Naive thymus-derived CD4-positive, alpha-beta T cell (primary cell): Measurements from ENCODE around the gene TEX101. TPM values are rescaled to one million over a fixed set of nuclear protein-coding genes. Genes with fewer than 3 reads are reported as not detected.
A peak's percentile ranks its signal among the peaks of the same experiment; 100 is the strongest.
"Not testable (repeated sequence)": the region's sequence is repeated elsewhere in the genome, so short reads cannot be mapped to it uniquely, and the experiment has no call there.

Source experiments
- ATAC-seq: fragments of 150-1000 bp; cut with Tn5 transposase; 2 replicates; pipeline ENCODE4 v1.10.0; 2021; ENCODE audit warnings: mild to moderate bottlenecking, moderate library complexity
- CTCF ChIA-PET: fragments of 350-600 bp; sonication (Branson Sonifier 250); formaldehyde crosslinking; loops from one replicate; lab custom pipeline; 2021; ENCODE audit warnings: antibody characterized with exemption; lab: Charles Lee
- POLR2A ChIA-PET: fragments of 350-600 bp; sonication (Branson Sonifier 250); formaldehyde crosslinking; loops from one replicate; lab custom pipeline; 2021; ENCODE audit warnings: antibody characterized with exemption, inconsistent platforms; lab: Charles Lee
- DNase-seq, 9 donors: peaks; one replicate each; pipeline versions ENCODE4 v3.0.0 to v3.0.0-alpha.2; 2020 to 2022; ENCODE audit warnings: mixed read lengths in 1 of 9
- H3K27ac ChIP-seq: one replicate; pipeline ENCODE4 v1.7.0; 2013; ENCODE audit warnings: mild to moderate bottlenecking, low read depth, low read length, moderate library complexity
- H3K27me3 ChIP-seq, 2 donors: one replicate each; pipeline ENCODE4 v1.7.0; 2013; ENCODE audit warnings: low read length in 2 of 2, mild to moderate bottlenecking in 2 of 2, moderate library complexity in 2 of 2; ENCODE audit not compliant: control insufficient read depth in 2 of 2, insufficient read depth in 2 of 2
- H3K36me3 ChIP-seq, 3 experiments: 1 replicate in 2 of 3; 2 replicates in 1 of 3; pipeline ENCODE4 v1.7.0; 2013; ENCODE audit warnings: low read length in 3 of 3, mild to moderate bottlenecking in 3 of 3, moderate library complexity in 1 of 3; ENCODE audit not compliant: insufficient read depth in 3 of 3, control insufficient read depth in 2 of 3
- H3K4me1 ChIP-seq, 2 donors: one replicate each; pipeline ENCODE4 v1.7.0; 2013; ENCODE audit warnings: low read length in 2 of 2, mild to moderate bottlenecking in 2 of 2, moderate library complexity in 1 of 2; ENCODE audit not compliant: control insufficient read depth in 2 of 2, insufficient read depth in 2 of 2
- H3K4me3 ChIP-seq: 2 replicates; pipeline ENCODE4 v1.7.0; 2013; ENCODE audit warnings: mild to moderate bottlenecking, low read length
- H3K9me3 ChIP-seq, 3 experiments: 1 replicate in 2 of 3; 2 replicates in 1 of 3; pipeline ENCODE4 v1.7.0; 2013; ENCODE audit warnings: low read length in 3 of 3; ENCODE audit not compliant: control insufficient read depth in 2 of 3
- H3K27ac Mint-ChIP-seq, 9 donors: one replicate each; pipeline ENCODE4 v1.8.0; 2020 to 2022; ENCODE audit warnings: mixed read lengths in 9 of 9, mild to moderate bottlenecking in 8 of 9, moderate library complexity in 5 of 9, inconsistent platforms in 2 of 9
- H3K27me3 Mint-ChIP-seq, 5 donors: one replicate each; pipeline ENCODE4 v1.8.0; 2021 to 2022; ENCODE audit warnings: mixed read lengths in 5 of 5, mild to moderate bottlenecking in 1 of 5
- H3K36me3 Mint-ChIP-seq, 5 donors: one replicate each; pipeline ENCODE4 v1.8.0; 2020 to 2022; ENCODE audit warnings: mixed read lengths in 5 of 5, mild to moderate bottlenecking in 3 of 5, inconsistent platforms in 1 of 5
- H3K4me1 Mint-ChIP-seq, 7 donors: one replicate each; pipeline ENCODE4 v1.8.0; 2020 to 2022; ENCODE audit warnings: mixed read lengths in 7 of 7, mild to moderate bottlenecking in 3 of 7, inconsistent platforms in 1 of 7
- H3K4me3 Mint-ChIP-seq, 10 donors: one replicate each; pipeline ENCODE4 v1.8.0; 2020 to 2022; ENCODE audit warnings: mild to moderate bottlenecking in 10 of 10, mixed read lengths in 10 of 10, moderate library complexity in 6 of 10, inconsistent platforms in 2 of 10
- H3K9me3 Mint-ChIP-seq, 11 donors: one replicate each; pipeline ENCODE4 v1.8.0; 2020 to 2022; ENCODE audit warnings: mixed read lengths in 11 of 11, mild to moderate bottlenecking in 4 of 11, inconsistent platforms in 1 of 11, moderate library complexity in 1 of 11
- intact Hi-C, 2 donors: fragments of 100-400 bp; cut with micrococcal nuclease; formaldehyde crosslinking; loops; one replicate each; pipeline ENCODE4 v1.15.1; 2023
- polyA plus RNA-seq, 2 donors: library from polyadenylated mRNA; unstranded; fragments of 300-500 nt; fragmentation: Illumina TruSeq; gene quantifications; one replicate each; pipeline ENCODE4 v1.2.3, GENCODE V29; 2021
- total RNA-seq, 6 experiments: library from RNA in 5 of 6; stranded (reverse) in 5 of 6; gene quantifications; 1 replicate in 5 of 6; 2 replicates in 1 of 6; pipeline ENCODE4 v1.2.3 and lab custom pipeline; 2021 to 2026

TEX101 gene
- total and polyA plus RNA-seq, 7 experiments from 2014 or later, result 1.1 TPM; not detected in 6

DNA sequence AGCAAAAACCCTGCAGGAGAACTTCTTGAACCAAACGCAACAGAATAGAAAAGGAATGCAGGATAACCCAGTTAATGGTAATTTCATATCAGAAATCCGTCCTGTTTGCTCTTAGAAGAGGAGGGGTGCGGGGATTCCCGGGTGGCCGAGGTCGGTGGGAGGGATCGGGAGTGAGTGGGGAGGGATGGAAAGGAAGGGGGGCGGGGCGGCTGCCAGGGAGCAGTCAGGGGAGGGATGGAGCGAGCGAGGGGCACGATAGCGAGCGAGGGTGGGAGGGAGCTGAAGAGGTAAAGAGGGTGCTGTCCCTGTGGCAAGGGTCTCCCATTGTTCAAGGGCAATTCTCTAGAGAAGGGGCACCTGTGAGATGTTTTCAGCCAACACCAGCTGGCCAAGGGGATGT lies 34.7 kb upstream of the TEX101 start:
- Histone ChIP-seq H3K27ac (no peak overlapping the region), H3K4me1 (no peaks in the 10 kb centered on the region), H3K27me3 (no peaks in the 10 kb centered on the region), H3K4me3 (no peak overlapping the region), H3K36me3 (no peaks in the 10 kb centered on the region), H3K9me3 (no peaks in the 10 kb centered on the region)
- H3K36me3 Mint-ChIP-seq, result no peaks in the 10 kb centered on the region
- no peak for ATAC-seq
- peaks cover 0 to 8% (median 0%) of the 10 kb centered on the region in 5 donors for H3K27me3 Mint-ChIP-seq
- H3K27ac Mint-ChIP-seq, result no peak overlapping the region
- ChIA-PET POLR2A (no interaction called here), CTCF (no interaction called here)
- no peak overlapping the region for H3K4me3 Mint-ChIP-seq
- H3K9me3 Mint-ChIP-seq, result no peaks in the 10 kb centered on the region
- intact Hi-C loops, result no loop called here
- no peak for DNase-seq
- no peaks in the 10 kb centered on the region for H3K4me1 Mint-ChIP-seq

DNA sequence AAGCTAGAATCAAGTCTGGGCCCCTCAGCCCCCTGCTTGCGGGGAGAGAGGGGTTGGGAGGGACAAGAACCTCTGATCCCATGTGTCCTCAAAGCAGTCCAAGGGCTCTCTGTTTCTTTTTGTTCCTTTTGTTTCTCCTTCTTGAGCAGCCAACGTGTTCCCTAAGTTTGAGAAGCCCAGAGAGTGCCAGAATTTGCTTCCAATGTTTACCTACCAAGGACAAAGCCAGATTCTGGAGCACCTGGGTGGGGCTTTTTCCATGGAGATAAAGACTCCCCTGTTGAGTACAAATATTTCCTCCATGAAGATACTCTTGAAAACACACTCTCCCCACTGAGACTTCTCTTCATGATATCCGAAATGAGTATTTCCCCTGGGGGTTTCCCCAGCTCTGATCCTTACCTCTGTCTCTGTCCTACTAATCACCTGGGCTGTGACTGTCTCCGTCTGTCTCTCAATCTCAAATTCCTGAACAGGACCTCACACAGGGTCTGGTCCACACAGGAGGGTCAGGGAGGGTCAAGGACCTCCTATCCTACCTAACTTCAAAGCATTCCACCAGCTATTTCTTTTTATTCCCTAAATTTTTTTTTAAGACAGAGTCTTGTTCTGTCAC lies 33.8 kb upstream of the TEX101 start:
- Mint-ChIP-seq H3K27me3 (peaks cover 0 to 8% (median 0%) of the 10 kb centered on the region in 5 donors), H3K4me1 (no peaks in the 10 kb centered on the region), H3K36me3 (peaks cover 0 to 2% (median 0%) of the 10 kb centered on the region in 5 donors), H3K4me3 (no peak overlapping the region), H3K27ac (no peak overlapping the region), H3K9me3 (peaks cover 0 to 2% (median under 1%) of the 10 kb centered on the region in 11 donors)
- Histone ChIP-seq H3K27me3 (no peaks in the 10 kb centered on the region), H3K36me3 (no peaks in the 10 kb centered on the region), H3K27ac (no peak overlapping the region), H3K4me3 (no peak overlapping the region), H3K9me3 (no peaks in the 10 kb centered on the region), H3K4me1 (no peaks in the 10 kb centered on the region)
- CTCF ChIA-PET, result no interaction called here
- ATAC-seq (no peak), DNase-seq (no peak)
- POLR2A ChIA-PET, result no interaction called here
- intact Hi-C loops, result no loop called here

DNA sequence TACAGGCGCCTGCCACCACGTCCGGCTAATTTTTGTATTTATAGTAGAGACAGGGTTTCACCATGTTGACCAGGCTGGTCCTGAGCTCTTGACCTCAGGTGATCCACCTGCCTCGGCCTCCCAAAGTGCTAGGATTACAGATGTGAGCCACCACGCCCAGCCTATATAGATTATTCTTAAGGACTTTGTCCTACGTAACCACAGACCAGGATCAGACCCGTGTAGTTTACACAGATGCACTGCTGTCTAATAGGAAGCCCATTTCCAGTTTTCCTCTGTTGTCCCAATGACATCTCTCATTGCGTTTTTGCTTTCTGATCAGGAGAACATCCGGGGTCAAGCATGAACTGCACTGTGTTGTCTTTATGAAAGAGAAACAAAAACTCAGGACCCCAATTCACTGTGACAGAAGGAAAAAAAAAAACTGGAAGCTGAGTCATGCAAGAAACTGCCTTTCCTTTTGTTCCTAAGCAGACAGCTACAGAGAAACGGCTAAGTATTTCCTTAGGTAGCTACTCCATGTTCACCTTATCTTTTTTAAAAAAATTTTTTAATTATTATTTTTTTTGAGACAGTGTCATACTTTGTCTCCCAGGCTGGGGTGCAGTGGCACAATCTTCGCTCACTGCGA lies 32.0 kb upstream of the TEX101 start:
- H3K4me1 ChIP-seq, POLR2A ChIA-PET, H3K4me3 ChIP-seq, H3K36me3 Mint-ChIP-seq, H3K36me3 ChIP-seq, ATAC-seq, H3K9me3 ChIP-seq, H3K4me3 Mint-ChIP-seq, H3K27me3 ChIP-seq, intact Hi-C loops, DNase-seq, H3K4me1 Mint-ChIP-seq, H3K27ac ChIP-seq, H3K27me3 Mint-ChIP-seq, CTCF ChIA-PET: not testable (repeated sequence)
- H3K9me3 Mint-ChIP-seq, result peaks cover 0 to 11% (median 2%) of the 10 kb centered on the region in 11 donors
- H3K27ac Mint-ChIP-seq, result peak overlapping the region in 1 of 9 donors; percentile 46

DNA sequence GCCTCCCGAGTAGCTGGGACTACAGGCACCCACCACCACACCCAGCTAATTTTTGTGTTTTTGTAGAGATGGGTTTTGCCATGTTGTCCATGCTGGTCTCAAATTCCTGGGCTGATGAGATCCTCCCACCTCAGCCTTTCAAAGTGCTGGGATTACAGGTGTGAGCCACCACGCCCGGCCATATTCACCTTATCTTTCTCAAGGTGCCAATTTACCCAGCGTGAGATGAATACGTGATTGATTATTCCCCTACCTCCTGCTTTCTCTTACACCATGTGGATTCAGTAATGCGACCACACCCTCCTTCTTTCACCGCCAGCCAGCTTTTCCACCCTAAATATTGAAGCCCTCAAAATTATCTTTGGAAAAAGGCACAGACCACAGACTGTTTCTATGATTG lies 31.4 kb upstream of the TEX101 start:
- POLR2A ChIA-PET, H3K4me3 ChIP-seq, H3K27me3 ChIP-seq, H3K36me3 Mint-ChIP-seq, ATAC-seq, H3K9me3 ChIP-seq, H3K36me3 ChIP-seq, H3K4me3 Mint-ChIP-seq, H3K4me1 Mint-ChIP-seq, H3K27ac ChIP-seq, H3K27me3 Mint-ChIP-seq, DNase-seq, CTCF ChIA-PET, H3K4me1 ChIP-seq, H3K27ac Mint-ChIP-seq, intact Hi-C loops: not testable (repeated sequence)
- peaks cover 0 to 11% (median 2%) of the 10 kb centered on the region in 11 donors for H3K9me3 Mint-ChIP-seq

DNA sequence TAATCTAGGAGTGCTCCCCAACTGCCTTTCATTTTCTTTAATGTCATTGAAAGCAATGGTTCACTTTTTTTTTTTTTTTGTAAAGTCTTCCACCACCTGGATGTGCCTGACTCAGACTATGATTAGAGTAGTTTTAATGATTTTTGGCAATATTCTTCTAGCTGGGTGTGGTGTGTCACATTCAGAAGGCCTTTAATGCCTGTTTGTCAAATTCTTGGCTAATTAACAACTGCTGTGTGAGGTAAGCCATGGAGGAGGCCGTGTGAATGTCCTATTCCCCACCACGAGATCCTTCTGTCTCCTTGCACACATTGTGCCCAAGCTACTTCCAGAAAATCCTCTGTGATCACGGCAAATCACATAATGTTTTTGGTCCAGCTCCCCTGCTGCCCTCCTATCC lies 30.9 kb upstream of the TEX101 start:
- intact Hi-C loops, H3K27me3 Mint-ChIP-seq, H3K27ac Mint-ChIP-seq, H3K27ac ChIP-seq, DNase-seq, POLR2A ChIA-PET, H3K4me1 ChIP-seq, H3K4me3 Mint-ChIP-seq, CTCF ChIA-PET, H3K36me3 ChIP-seq, H3K4me3 ChIP-seq, H3K4me1 Mint-ChIP-seq, H3K9me3 ChIP-seq, H3K27me3 ChIP-seq, H3K36me3 Mint-ChIP-seq, ATAC-seq: not testable (repeated sequence)
- H3K9me3 Mint-ChIP-seq, result peaks cover 0 to 11% (median 2%) of the 10 kb centered on the region in 11 donors

DNA sequence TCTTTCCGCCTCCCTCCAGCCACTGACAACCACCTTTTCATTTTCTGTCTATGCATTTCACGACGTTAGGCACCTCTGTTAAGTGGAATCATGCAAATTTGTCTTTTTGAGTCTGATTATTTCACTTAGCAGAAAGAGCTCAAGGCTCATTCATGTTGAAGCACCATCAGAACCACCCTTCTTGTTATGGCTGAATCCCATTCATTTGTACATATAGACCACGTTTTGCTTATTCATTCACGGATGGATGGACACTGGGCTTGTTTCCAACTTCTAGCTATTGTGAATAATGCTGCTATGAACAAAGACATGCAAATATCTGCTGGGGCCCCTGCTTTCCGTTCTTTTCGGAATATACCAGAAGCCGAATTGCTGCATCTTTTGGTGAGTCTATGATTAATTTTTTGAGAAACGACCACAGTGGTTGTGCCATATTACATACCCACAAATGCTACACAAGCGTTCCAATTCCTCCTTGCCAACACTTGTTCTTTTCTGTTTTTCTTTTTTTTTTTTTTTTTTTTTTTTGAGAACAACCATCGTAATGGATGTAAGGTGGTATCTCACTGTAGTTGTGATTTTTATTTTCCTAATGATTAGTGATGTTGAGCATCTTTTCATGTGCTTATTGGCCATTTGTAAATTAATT lies 23.7 kb upstream of the TEX101 start:
- H3K9me3 Mint-ChIP-seq, POLR2A ChIA-PET, ATAC-seq, H3K4me1 ChIP-seq, H3K36me3 Mint-ChIP-seq, H3K27me3 ChIP-seq, H3K4me3 ChIP-seq, H3K4me1 Mint-ChIP-seq, H3K36me3 ChIP-seq, CTCF ChIA-PET, intact Hi-C loops, DNase-seq, H3K9me3 ChIP-seq, H3K27ac ChIP-seq, H3K4me3 Mint-ChIP-seq: not testable (repeated sequence)
- Mint-ChIP-seq H3K27me3 (peaks cover 0 to 19% (median 11%) of the 10 kb centered on the region in 5 donors), H3K27ac (peak overlapping the region in 1 of 9 donors; percentile 59)

DNA sequence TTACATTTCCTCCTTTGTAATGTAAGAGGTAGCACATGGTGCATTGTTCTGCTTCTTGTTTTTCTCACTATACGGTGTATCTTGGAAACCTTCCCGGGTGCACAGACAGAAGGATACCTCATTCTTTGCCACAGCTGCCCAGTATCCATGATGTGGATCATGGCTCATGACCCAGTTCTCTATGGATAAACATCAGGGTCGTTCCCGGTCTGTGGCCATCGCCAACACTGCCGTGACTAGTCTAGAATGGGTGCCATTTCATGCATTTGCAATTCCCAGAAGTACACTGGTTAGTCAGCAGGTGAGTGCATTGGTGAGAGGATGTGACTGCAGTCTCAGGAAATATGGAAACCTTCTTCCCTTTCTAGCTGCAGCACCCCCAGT lies 23.1 kb upstream of the TEX101 start:
- H3K27me3 ChIP-seq, H3K9me3 Mint-ChIP-seq, H3K36me3 Mint-ChIP-seq, DNase-seq, H3K4me1 Mint-ChIP-seq, H3K27ac Mint-ChIP-seq, H3K4me1 ChIP-seq, H3K4me3 ChIP-seq, H3K27ac ChIP-seq, H3K4me3 Mint-ChIP-seq, H3K36me3 ChIP-seq, H3K9me3 ChIP-seq, intact Hi-C loops, CTCF ChIA-PET, POLR2A ChIA-PET, ATAC-seq: not testable (repeated sequence)
- H3K27me3 Mint-ChIP-seq, result peaks cover 0 to 23% (median 11%) of the 10 kb centered on the region in 5 donors
